ENCODE measurements around the gene TEN1. TPM values are rescaled to one million over a fixed set of nuclear protein-coding genes. Genes with fewer than 3 reads are reported as not detected.

TEN1 gene
- total and polyA plus RNA-seq, 2 of the 13 experiments (the other 11 are each of a cell fraction or from before 2014, with no cell fraction given), result 18.0 to 21.3 TPM

DNA sequence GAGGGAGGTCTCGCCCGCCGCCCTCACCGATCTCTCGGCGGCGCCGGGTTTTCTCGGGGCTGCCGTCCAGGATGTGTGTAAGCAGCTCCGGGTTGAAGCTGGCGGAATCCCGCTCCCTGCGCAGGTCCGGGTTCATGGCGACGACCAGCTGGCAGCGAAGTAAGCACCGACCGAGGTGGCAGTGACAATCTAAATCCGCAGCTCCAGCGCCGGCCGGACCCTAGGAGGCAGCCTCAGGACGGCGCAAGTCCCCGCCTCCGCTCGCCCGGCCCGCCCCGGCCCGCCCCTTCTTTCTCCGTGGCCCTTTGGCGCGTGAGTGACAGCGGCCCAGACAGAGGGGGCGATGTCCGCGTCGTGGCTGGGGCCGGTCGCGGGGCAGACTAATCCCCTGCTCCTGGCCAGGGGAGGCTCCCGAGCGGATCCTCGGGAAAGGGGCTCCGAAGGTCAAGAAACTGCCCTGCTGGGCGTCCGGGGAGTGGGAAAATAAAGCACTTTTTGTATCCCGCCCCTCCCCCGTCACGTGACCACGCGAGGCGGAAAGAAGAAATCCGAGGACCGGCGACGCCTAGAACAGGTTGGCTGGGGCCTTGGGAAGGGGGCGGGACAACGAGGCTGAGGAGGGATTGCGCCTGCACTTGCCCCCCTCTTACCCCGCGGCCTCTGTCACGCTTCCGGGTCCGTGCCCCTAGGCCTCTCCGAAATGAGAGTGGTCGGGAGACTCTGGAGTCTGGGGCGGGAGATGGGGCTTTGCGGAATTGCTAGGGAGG lies at the start of gene TEN1, which contains the start of gene ACOX1 (continued):
- TF ChIP-seq CREM (IDR thresholded peaks at IDR 0.05) (peak; percentile 76), CREM (CRISPR knock-in tag; IDR thresholded peaks at IDR 0.05) (no peak), ZNF317 (CRISPR knock-in tag; IDR thresholded peaks at IDR 0.05) (peak; percentile 52; the same call in 1 of the 2 replicates), ZSCAN20 (CRISPR knock-in tag; IDR thresholded peaks at IDR 0.05; ENCODE audit: borderline replicate concordance) (peak; percentile 66), HOXA9 (CRISPR knock-in tag; IDR thresholded peaks at IDR 0.05; ENCODE audit: borderline replicate concordance) (0 out of 2 replicates have a peak, but pooled peaks have one; percentile 81), SNAI1 (CRISPR knock-in tag; IDR thresholded peaks at IDR 0.05; ENCODE audit: borderline replicate concordance) (peak; percentile 84; the same call in 1 of the 2 replicates), KLF11 (CRISPR knock-in tag; IDR thresholded peaks at IDR 0.05) (peak; percentile 82; the same call in 1 of the 2 replicates), ZFP41 (CRISPR knock-in tag; IDR thresholded peaks at IDR 0.05; ENCODE audit: borderline replicate concordance) (no peak), PAF1 (CRISPR knock-in tag; IDR thresholded peaks at IDR 0.05) (0 out of 2 replicates have a peak, but pooled peaks have one; percentile 13), AGO1 (IDR thresholded peaks at IDR 0.05; ENCODE audit: low read depth, low read length, poor library complexity, severe bottlenecking) (peak; percentile 80), ZNF660 (CRISPR knock-in tag; IDR thresholded peaks at IDR 0.05; ENCODE audit: borderline replicate concordance, low read depth) (no peak), ZNF7 (CRISPR knock-in tag; IDR thresholded peaks at IDR 0.05) (no peak), ZNF709 (CRISPR knock-in tag; IDR thresholded peaks at IDR 0.05) (no peak), KLF12 (CRISPR knock-in tag; IDR thresholded peaks at IDR 0.05; ENCODE audit: borderline replicate concordance) (no peak; the same call in 1 of the 2 replicates), ZNF83 (CRISPR knock-in tag; IDR thresholded peaks at IDR 0.05; ENCODE audit: borderline replicate concordance) (no peak), HNF4G (IDR thresholded peaks at IDR 0.05; ENCODE audit: borderline replicate concordance, low read depth, low read length) (peak; percentile 38; the same call in 1 of the 2 replicates), HNF4G (CRISPR knock-in tag; IDR thresholded peaks at IDR 0.05; ENCODE audit: borderline replicate concordance, low read depth) (no peak), ZNF563 (CRISPR knock-in tag; IDR thresholded peaks at IDR 0.05) (peak; percentile 45; the same call in 1 of the 2 replicates), HNRNPH1 (optimal IDR thresholded peaks at IDR 0.05; ENCODE audit: low read depth, low read length) (peak; percentile 60)
- TF ChIP-seq, protein P1, sequence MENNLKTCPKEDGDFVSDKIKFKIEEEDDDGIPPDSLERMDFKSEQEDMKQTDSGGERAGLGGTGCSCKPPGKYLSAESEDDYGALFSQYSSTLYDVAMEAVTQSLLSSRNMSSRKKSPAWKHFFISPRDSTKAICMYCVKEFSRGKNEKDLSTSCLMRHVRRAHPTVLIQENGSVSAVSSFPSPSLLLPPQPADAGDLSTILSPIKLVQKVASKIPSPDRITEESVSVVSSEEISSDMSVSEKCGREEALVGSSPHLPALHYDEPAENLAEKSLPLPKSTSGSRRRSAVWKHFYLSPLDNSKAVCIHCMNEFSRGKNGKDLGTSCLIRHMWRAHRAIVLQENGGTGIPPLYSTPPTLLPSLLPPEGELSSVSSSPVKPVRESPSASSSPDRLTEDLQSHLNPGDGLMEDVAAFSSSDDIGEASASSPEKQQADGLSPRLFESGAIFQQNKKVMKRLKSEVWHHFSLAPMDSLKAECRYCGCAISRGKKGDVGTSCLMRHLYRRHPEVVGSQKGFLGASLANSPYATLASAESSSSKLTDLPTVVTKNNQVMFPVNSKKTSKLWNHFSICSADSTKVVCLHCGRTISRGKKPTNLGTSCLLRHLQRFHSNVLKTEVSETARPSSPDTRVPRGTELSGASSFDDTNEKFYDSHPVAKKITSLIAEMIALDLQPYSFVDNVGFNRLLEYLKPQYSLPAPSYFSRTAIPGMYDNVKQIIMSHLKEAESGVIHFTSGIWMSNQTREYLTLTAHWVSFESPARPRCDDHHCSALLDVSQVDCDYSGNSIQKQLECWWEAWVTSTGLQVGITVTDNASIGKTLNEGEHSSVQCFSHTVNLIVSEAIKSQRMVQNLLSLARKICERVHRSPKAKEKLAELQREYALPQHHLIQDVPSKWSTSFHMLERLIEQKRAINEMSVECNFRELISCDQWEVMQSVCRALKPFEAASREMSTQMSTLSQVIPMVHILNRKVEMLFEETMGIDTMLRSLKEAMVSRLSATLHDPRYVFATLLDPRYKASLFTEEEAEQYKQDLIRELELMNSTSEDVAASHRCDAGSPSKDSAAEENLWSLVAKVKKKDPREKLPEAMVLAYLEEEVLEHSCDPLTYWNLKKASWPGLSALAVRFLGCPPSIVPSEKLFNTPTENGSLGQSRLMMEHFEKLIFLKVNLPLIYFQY (CRISPR knock-in tag; IDR thresholded peaks at IDR 0.05; ENCODE audit: borderline replicate concordance), result 0 out of 2 replicates have a peak, but pooled peaks have one; percentile 77
- TF ChIP-seq, protein P2, sequence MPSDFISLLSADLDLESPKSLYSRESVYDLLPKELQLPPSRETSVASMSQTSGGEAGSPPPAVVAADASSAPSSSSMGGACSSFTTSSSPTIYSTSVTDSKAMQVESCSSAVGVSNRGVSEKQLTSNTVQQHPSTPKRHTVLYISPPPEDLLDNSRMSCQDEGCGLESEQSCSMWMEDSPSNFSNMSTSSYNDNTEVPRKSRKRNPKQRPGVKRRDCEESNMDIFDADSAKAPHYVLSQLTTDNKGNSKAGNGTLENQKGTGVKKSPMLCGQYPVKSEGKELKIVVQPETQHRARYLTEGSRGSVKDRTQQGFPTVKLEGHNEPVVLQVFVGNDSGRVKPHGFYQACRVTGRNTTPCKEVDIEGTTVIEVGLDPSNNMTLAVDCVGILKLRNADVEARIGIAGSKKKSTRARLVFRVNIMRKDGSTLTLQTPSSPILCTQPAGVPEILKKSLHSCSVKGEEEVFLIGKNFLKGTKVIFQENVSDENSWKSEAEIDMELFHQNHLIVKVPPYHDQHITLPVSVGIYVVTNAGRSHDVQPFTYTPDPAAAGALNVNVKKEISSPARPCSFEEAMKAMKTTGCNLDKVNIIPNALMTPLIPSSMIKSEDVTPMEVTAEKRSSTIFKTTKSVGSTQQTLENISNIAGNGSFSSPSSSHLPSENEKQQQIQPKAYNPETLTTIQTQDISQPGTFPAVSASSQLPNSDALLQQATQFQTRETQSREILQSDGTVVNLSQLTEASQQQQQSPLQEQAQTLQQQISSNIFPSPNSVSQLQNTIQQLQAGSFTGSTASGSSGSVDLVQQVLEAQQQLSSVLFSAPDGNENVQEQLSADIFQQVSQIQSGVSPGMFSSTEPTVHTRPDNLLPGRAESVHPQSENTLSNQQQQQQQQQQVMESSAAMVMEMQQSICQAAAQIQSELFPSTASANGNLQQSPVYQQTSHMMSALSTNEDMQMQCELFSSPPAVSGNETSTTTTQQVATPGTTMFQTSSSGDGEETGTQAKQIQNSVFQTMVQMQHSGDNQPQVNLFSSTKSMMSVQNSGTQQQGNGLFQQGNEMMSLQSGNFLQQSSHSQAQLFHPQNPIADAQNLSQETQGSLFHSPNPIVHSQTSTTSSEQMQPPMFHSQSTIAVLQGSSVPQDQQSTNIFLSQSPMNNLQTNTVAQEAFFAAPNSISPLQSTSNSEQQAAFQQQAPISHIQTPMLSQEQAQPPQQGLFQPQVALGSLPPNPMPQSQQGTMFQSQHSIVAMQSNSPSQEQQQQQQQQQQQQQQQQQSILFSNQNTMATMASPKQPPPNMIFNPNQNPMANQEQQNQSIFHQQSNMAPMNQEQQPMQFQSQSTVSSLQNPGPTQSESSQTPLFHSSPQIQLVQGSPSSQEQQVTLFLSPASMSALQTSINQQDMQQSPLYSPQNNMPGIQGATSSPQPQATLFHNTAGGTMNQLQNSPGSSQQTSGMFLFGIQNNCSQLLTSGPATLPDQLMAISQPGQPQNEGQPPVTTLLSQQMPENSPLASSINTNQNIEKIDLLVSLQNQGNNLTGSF (CRISPR knock-in tag; IDR thresholded peaks at IDR 0.05), result 0 out of 2 replicates have a peak, but pooled peaks have one; percentile 78

Measured in HepG2 (cell line).